WTC11 (cell line): Measurements from ENCODE around the gene SLC34A1.

Experiments
- SMAD4 ChIP-seq: sonication (generic); formaldehyde crosslinking; IDR thresholded peaks from 2 replicates; pipeline ENCODE4 v1.8.0; 2022; ENCODE audit warnings: mild to moderate bottlenecking, missing genetic modification reagents
- SP1 ChIP-seq: sonication (generic); formaldehyde crosslinking; conservative IDR thresholded peaks from 2 replicates; pipeline ENCODE4 v1.8.1; 2022; ENCODE audit warnings: missing genetic modification reagents
- TEAD1 ChIP-seq: sonication (generic); formaldehyde crosslinking; IDR thresholded peaks from 2 replicates; pipeline ENCODE4 v1.8.0; 2022; ENCODE audit warnings: mild to moderate bottlenecking, missing genetic modification reagents
- USF2 ChIP-seq: sonication (generic); formaldehyde crosslinking; IDR thresholded peaks from 2 replicates; pipeline ENCODE4 v1.8.1; 2023; ENCODE audit warnings: mild to moderate bottlenecking, missing genetic modification reagents, moderate library complexity
- ZNF532 ChIP-seq: fragments of 250-450 bp; sonication (Bioruptor Pico); IDR thresholded peaks from 2 replicates; pipeline ENCODE4 v1.9.0; 2021; ENCODE audit warnings: mild to moderate bottlenecking, borderline replicate concordance
- TF ChIP-seq, protein P1 (sequence below): fragments of 200-600 bp; IDR thresholded peaks from 2 replicates; pipeline ENCODE4 v1.8.0; 2022; ENCODE audit warnings: antibody characterized with exemption

- TF ChIP-seq USF2 (CRISPR knock-in tag): no peak; the same call in 1 of the 2 replicates
- TF ChIP-seq, protein P1, sequence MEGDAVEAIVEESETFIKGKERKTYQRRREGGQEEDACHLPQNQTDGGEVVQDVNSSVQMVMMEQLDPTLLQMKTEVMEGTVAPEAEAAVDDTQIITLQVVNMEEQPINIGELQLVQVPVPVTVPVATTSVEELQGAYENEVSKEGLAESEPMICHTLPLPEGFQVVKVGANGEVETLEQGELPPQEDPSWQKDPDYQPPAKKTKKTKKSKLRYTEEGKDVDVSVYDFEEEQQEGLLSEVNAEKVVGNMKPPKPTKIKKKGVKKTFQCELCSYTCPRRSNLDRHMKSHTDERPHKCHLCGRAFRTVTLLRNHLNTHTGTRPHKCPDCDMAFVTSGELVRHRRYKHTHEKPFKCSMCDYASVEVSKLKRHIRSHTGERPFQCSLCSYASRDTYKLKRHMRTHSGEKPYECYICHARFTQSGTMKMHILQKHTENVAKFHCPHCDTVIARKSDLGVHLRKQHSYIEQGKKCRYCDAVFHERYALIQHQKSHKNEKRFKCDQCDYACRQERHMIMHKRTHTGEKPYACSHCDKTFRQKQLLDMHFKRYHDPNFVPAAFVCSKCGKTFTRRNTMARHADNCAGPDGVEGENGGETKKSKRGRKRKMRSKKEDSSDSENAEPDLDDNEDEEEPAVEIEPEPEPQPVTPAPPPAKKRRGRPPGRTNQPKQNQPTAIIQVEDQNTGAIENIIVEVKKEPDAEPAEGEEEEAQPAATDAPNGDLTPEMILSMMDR: no peak
- TF ChIP-seq SP1 (CRISPR knock-in tag): no peak
- no peak for TF ChIP-seq ZNF532
- no peak for TF ChIP-seq TEAD1 (CRISPR knock-in tag)
- no peak for TF ChIP-seq SMAD4
Measured at GRCh38 chr5:177355868-177356168, 28.4 kb upstream of the SLC34A1 start.
